Stimulated activated CD8-positive, alpha-beta memory T cell treated with anti-CD3 and anti-CD28 coated beads, Interleukin-2, amount 100 ng/mL, for 48 hours (primary cell): ENCODE measurements around the gene ABCA9.

Experiments used
- DNase-seq, 2 donors: peaks; one replicate each; pipeline ENCODE4 v3.0.0-alpha.2; 2020; ENCODE audit warnings: low read depth in 2 of 2

ABCA9 gene

GRCh38 chr17:69067274-69068047 lies 6.7 kb upstream of the ABCA9 start:
- no peak for DNase-seq

- DNase-seq = no peak
These were observed 5.8 kb upstream of the ABCA9 start for GRCh38 chr17:69066482-69066881.

DNA sequence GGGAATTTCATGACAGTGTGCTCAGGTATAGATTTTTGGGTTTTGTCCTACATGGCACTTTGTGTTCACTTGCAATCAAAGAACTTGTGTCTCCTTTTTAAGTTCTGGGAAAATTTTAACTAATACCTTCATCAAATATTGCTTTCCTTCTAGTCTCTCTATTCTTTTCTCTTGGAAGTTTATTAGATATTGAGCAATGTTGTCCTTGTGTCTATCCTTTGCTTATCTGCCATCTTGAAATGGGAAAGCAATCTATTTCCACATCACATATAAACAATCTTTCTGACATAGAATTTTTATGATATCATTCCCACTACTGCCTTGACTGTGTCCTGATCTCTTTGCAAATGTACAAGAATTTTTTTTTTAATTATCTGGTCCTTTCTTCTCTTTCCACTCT lies 4.4 kb upstream of the ABCA9 start:
- DNase-seq = no peak

DNA sequence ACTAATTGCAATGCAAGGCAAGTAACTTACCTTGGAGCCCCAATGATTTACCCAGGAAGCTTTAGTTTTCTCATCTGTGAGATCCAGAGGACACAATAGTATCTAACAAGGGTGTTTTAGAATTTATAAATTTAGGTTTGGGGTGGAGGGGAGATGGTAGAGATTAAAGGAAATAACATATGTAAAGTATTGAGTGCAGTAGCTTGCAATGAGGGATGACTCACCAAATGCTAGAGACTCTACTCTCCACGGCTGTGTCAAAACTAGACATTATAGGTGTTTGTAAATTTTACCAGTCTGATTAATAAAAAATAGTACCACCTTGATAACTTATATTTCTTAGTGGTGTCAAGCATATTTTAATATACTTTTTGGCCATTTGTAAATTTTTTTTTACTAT lies 3.7 kb upstream of the ABCA9 start:
- no peak for DNase-seq

GRCh38 chr17:69064001-69064400 lies 3.3 kb upstream of the ABCA9 start:
- DNase-seq = no peak

- DNase-seq = no peak
These were observed 2.3 kb upstream of the ABCA9 start for GRCh38 chr17:69062860-69063581.

GRCh38 chr17:69061721-69062556 lies 1.2 kb upstream of the ABCA9 start:
- DNase-seq = no peak

- no peak for DNase-seq
These were observed 1.1 kb downstream of the ABCA9 start for GRCh38 chr17:69059458-69060175.

DNA sequence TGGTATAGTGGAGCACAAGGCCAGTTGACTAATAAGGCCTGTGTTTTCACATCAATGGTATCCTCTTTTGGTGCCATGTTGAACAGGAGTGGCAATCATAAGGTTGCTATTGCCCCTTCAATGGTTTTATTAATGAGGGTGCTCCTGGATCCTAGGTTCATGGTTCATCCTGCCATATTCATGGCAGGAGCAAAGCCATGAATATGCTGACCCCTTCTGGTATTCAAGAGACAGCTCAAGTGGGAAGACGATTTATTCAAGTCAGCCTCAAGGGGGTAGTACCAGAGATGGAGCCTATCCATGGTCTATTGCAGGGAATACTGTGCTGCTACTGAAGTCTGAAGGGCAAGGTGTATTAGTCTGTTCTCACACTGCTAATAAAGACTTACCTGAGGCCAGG lies 2.6 kb downstream of the ABCA9 start:
- DNase-seq = no peak

DNA sequence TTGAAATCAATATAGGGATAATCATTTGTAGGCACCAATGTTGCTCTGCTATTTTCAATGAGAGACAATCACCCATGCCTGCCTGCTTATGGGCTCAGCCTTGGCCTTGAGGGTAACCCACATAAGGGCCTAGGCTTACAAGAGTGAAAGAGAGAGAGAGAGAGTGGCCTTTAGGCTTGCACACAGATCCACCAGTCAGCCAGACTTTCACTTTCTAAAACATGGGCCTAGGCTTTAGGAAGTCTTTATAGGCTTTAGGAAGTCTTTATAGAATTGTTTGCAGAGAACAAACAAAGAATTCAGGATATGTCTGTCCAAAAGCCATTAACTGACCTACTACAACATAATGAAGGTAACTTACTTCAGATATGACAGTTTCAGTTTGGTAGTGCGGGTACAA lies 3.4 kb downstream of the ABCA9 start:
- DNase-seq = no peak

- DNase-seq = no peak
These were observed 4.4 kb downstream of the ABCA9 start for GRCh38 chr17:69056179-69056823.

DNA sequence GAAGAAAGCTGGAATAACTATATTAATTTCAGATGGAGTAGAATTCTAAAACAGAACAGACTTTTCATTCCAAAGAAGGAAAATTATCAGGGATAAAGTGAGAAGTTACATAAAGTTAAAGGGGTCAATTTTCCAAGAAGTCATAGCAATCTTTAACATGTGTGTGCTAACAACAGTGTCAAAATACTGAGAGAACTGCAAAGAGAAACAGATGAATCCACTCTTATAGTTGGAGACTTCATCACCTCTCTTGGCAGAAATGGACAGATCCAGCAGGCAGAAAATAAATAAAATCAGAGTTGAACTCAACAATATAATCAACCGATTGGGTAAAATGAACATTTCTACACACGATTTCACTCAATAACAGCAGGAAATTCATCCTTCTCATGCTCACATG lies 5.4 kb downstream of the ABCA9 start:
- no peak for DNase-seq

DNA sequence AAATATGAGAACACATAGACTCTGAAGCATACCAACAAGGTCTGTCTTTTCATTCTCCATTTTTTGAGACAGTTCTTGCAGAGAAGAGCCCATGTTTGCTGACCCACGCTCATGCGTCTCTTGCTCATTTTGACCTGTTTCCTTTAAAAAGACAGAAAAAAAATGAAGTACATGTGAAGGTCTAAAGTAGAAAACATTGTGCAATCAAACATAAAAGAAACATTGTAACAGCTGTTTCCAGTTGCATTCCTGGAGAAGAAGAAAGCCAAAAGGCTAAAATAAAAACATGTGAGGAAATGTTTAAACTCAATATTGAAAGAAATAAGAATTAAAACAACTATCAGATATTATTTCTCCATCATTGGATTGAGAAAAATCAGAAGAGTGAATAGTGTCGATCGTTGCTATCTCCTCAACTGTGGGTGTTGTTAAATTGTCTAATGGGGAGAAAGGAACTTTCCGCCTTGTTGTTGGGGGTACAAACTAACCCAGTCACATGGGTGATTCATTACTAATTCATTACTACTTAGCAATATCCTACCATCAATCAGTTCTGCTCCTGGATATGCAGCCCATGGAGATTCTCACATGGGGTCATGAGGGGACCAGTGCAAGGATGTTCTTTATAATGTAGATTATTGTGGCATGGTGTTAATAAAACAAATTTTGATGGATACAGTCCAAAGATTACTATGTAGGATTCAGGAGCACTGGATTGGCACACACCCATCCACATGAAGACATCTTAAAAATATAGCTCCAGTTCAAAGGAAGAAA lies 9.5 kb downstream of the ABCA9 start:
- DNase-seq = no peak

- DNase-seq = no peak
These were observed 12.1 kb downstream of the ABCA9 start for GRCh38 chr17:69048634-69049033.

DNA sequence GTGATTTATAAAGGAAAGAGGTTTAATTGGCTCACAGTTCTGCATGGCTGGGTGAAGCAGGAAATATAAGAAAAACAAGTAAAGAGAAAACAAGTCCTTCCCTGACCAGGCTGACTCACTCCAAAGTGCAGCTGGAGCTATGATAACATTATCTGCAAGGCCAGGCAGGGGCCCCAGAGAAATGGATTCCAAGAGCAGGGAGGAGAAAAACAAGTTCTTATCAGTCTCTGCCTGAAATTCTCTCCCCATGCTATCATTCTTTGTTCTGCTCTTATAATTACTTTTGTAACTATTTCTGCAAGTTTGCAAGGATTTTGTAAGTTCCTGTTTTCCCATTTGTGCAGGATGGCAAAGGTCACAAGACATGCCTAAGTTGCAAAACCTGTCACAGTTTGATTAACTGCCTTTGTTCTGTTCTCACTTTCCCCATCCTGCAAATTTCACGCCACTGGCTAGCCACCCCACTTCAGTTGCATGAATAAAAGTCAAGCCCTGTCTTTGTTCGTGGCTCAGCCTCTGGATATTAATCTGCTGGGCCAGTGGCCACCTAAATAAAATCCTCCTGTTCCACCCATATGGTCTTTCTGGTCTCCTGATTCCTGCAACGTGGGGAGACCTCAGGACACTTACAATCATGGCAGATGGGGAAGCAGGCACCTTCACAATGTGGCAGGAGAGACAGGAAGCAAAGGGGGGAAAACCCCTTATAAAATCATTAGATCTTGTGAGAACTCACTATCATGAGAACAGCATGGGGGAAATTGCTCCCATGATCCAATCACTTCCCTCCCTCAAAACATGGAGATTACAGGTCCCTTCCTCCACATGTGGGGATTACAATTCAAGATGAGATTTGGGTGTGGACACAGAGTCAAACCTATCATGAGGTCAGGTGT lies 13.1 kb downstream of the ABCA9 start:
- no peak for DNase-seq

DNA sequence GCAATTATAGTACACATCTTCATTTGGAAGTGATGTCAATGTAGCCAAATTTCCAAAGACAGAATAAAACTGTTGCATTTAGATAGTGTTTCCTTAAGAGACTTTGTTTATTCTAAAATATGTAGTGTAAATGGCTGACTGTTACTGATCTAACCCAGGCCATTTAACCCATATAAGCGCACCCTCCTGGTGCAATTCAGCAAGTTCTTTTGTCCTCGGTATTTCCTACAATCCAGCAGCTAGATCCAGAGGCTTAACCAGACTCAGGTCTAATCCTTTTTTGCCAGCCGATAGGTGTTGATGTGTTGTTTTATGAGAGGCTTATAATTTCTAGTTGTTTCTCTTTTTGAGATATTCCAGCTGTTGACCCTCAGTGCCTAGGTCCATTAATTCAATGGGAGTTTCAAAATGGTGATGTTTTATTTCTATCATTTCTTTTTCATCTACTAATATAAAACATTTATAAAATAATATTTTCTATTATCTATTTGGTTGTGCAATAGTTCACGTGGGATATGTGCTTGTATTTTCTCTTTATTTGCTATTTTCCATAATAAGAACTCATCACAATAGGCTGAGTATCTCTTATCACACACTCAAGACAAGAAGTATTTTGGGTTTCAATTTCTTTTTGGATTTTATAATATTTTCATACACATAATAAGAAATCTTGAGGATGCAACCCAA lies 14.5 kb downstream of the ABCA9 start:
- no peak for DNase-seq

GRCh38 chr17:69045646-69046045 lies 15.1 kb downstream of the ABCA9 start:
- DNase-seq = no peak

- DNase-seq = no peak
These were observed 16.4 kb downstream of the ABCA9 start for GRCh38 chr17:69044371-69044770.
